SJCRH30 (cell line): ENCODE results near the gene TRIP10. TPM values are rescaled to one million over a fixed set of nuclear protein-coding genes. Genes with fewer than 3 reads are reported as not detected.
"Not testable (repeated sequence)": the region's sequence is repeated elsewhere in the genome, so short reads cannot be mapped to it uniquely, and the experiment has no call there.

Experiments used
- DNase-seq, 2 experiments: peaks; one replicate each; pipeline ENCODE4 v3.0.0-alpha.2; 2015 to 2020
- H3K27ac ChIP-seq: fragments of 250-450 bp; sonication (Bioruptor Pico); 2 replicates; pipeline ENCODE4 v1.5.1; 2020; ENCODE audit warnings: mild to moderate bottlenecking, moderate library complexity
- H3K27me3 ChIP-seq: fragments of 250-450 bp; sonication (Bioruptor Pico); 2 replicates; pipeline ENCODE4 v1.5.1; 2020; ENCODE audit warnings: mild to moderate bottlenecking, moderate library complexity
- H3K36me3 ChIP-seq: fragments of 250-450 bp; sonication (Bioruptor Pico); 2 replicates; pipeline ENCODE4 v1.5.1; 2020; ENCODE audit warnings: mild to moderate bottlenecking, moderate library complexity
- H3K4me1 ChIP-seq: fragments of 250-450 bp; sonication (Bioruptor Pico); 2 replicates; pipeline ENCODE4 v1.5.1; 2020; ENCODE audit warnings: mild to moderate bottlenecking, moderate library complexity
- H3K4me3 ChIP-seq: fragments of 250-450 bp; sonication (Bioruptor Pico); 2 replicates; pipeline ENCODE4 v1.5.1; 2020; ENCODE audit warnings: mild to moderate bottlenecking, moderate library complexity
- H3K9me3 ChIP-seq: fragments of 250-450 bp; sonication (Bioruptor Pico); replicated peaks from 2 replicates; pipeline ENCODE4 v1.5.1; 2020; ENCODE audit warnings: mild to moderate bottlenecking, moderate library complexity
- total RNA-seq: library from RNA; depleted of rRNA; stranded (reverse); fragments of >200 nt; shearing (Covaris generic); gene quantifications from 2 replicates; pipeline ENCODE4 v1.2.3, GENCODE V29; 2014

The TRIP10 gene
- total RNA-seq, 1 experiment from 2014 or later, result 40.5 TPM

DNA sequence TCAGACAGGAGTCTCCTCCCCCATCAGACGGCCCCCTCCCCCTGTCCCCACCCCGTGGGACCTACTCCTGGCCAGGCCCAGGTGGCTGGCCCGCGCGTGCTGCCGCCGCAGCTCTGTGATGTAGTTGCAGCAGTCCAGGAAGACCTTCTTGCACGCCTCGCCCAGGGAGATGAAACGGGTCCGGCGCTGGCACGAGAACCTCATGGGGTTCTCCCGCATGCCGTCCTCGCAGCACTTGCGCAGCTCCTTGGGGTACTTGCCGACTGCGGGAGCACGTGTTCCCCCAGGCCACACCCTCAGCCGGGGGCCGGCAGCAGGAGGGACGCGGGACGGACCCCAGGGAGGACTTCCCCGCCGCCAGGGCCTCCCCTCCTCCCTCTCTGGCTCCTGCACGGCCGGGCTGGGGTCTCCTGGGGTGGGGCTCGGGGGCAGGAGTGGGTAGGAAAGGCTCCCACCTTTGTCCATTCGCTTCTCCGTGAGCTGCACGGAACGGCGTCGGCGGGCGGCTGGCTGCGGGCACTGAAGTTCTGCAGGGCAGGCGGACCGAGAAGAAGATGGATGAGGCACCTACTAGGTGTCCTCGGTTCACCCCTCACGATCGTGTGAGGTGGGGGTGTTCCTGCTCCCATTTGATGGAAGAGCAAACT lies 32.3 kb upstream of the TRIP10 start:
- Histone ChIP-seq H3K4me1 (no peaks in the 10 kb centered on the region), H3K27ac (no peak overlapping the region), H3K36me3 (no peaks in the 10 kb centered on the region), H3K9me3 (no peaks in the 10 kb centered on the region), H3K27me3 (no peaks in the 10 kb centered on the region), H3K4me3 (no peak overlapping the region)
- no peak for DNase-seq

DNA sequence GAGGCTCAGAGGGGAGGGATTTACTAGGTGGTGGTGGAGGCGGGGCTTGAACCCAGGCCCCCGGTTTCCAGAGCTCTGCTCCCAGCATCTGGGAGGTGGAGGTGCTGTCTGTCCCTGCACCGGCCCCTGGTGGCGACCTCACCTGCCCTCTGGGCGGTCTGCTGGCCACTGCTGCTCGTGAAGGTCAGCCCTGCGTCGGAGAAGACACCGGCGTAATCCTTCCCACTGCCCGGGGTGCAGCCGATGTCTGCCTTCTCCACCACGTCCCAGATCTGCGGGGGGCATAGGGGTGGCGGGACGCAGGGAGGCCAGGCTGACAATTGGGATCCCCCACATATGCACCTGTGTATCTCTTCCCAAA lies 31.8 kb upstream of the TRIP10 start:
- Histone ChIP-seq H3K27me3 (no peaks in the 10 kb centered on the region), H3K36me3 (no peaks in the 10 kb centered on the region), H3K4me1 (no peaks in the 10 kb centered on the region), H3K27ac (no peak overlapping the region), H3K9me3 (no peaks in the 10 kb centered on the region), H3K4me3 (no peak overlapping the region)
- no peak for DNase-seq

DNA sequence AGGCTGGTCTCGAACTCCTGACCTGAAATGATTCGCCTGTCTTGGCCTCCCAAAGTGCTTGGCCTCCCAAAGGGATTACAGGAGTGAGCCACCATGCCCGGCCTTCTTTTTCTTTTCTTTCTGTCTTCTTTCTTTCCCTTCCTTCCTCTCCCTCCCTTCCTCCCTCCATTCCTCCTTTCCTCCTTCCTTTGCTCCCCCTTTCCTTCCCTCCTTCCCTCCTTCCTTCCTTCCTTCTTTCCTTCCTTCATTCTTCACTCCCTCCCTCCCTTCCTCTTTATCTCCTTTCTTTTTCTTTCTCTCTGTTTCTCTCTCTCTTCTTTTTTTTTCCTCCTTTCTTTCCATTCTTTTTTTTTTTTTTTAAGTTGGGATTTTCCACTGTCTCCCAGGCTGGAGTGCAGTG lies 31.1 kb upstream of the TRIP10 start:
- H3K36me3 ChIP-seq, result no peaks in the 10 kb centered on the region
- no peak overlapping the region for H3K27ac ChIP-seq
- H3K4me3 ChIP-seq, result no peak overlapping the region
- H3K9me3 ChIP-seq, result no peaks in the 10 kb centered on the region
- H3K4me1 ChIP-seq, result no peaks in the 10 kb centered on the region
- H3K27me3 ChIP-seq, result no peaks in the 10 kb centered on the region
- no peak for DNase-seq

DNA sequence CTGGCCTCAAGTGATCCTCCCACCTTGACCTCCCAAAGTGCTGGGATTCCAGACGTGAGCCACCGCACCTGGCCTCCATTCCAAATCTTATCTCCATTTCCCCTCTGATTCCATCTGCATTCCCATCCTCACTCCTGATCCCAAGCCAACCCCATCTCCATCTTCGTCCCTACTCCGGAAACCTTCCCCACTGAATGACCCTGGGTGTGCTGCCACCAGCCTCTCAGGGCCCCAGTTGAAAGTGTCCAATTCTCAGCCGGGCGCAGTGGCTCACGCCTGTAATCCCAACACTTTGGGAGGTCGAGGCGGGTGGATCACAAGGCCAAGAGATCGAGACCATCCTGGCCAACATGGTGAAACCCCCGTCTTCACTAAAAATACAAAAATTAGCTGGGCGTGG lies 30.6 kb upstream of the TRIP10 start:
- H3K9me3 ChIP-seq, H3K27ac ChIP-seq, DNase-seq, H3K27me3 ChIP-seq, H3K4me3 ChIP-seq, H3K4me1 ChIP-seq, H3K36me3 ChIP-seq: not testable (repeated sequence)

DNA sequence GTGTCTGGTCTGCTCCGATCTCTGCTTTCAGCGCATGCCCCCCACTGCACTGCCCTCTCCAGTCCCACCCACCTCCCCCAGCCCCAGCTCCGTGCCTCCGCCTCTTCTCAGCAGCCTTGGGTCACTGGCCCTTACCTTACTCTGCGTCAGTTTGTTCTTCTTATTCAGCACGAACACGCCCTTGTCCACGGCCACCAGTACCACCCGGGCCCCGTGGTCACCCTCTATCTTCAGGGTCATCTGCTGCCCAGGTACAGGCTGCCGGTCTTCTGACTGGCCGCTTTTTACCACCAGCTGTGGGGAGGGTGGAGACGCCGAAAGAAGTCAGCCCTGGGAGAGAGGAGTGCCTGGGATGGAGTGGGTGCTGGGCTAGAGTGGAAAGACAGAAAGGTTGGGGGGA lies 29.9 kb upstream of the TRIP10 start:
- Histone ChIP-seq H3K4me3 (no peak overlapping the region), H3K36me3 (no peaks in the 10 kb centered on the region), H3K4me1 (no peaks in the 10 kb centered on the region), H3K27me3 (no peaks in the 10 kb centered on the region), H3K27ac (no peak overlapping the region), H3K9me3 (no peaks in the 10 kb centered on the region)
- DNase-seq, result no peak

DNA sequence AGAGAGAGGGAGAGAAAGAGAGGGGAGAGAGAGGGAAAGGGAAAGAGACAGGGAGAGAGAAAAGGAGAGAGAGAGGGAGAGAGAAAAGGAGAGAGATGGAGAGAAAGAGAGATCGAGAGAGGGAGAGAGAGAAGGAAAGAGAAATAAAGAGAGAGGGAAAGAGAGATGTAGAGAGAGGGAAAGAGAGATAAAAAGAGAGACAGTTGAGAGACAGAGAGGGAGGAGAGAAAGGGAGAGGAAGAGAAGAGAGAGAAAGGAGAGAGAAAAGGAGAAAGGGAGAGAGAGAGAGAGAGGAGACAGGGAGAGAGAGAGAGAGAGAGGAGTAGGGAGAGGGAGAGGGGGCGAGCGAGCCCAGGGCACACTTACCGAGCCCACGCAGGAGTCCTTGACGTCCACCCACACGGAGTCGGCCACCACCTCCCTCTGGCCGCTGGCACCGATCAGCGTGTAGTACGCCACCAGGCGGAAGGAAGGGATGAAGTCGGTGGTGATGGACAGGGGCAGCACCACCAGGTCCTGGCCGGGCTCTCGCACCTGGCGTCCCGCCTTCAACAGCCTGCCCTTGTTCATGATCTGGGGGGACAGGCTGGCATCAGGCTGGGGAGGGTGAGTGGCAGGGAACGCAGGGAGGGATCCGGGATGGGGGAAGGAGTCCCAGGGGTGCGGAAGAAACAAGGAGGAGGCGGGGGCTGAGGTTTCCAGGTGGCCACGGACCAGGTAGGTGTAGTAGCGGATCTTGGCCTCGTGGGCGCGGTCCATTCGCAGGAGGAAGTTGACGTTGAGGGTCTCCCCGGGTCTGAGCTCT lies 29.0 kb upstream of the TRIP10 start:
- no peaks in the 10 kb centered on the region for H3K9me3 ChIP-seq
- H3K27ac ChIP-seq, result no peak overlapping the region
- H3K27me3 ChIP-seq, result no peaks in the 10 kb centered on the region
- H3K4me3 ChIP-seq, result no peak overlapping the region
- no peaks in the 10 kb centered on the region for H3K4me1 ChIP-seq
- no peaks in the 10 kb centered on the region for H3K36me3 ChIP-seq
- DNase-seq, result no peak

DNA sequence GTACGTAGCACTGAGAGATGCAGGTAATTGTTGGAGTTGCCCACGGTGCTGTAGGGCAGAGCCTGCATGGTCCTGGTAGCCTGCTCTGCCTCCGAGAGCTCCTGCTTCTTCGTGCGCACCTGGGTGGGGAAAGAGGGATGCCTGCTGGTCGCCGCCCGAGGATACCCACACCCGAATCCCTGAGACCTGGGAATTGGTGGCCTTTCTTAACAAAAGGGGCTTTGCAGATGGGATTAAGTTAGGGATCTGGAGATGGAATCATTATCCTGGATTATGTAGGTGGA lies 28.5 kb upstream of the TRIP10 start:
- no peak overlapping the region for H3K27ac ChIP-seq
- H3K27me3 ChIP-seq, result no peaks in the 10 kb centered on the region
- no peak overlapping the region for H3K4me3 ChIP-seq
- DNase-seq, result no peak
- no peaks in the 10 kb centered on the region for H3K36me3 ChIP-seq
- no peaks in the 10 kb centered on the region for H3K9me3 ChIP-seq
- no peaks in the 10 kb centered on the region for H3K4me1 ChIP-seq

DNA sequence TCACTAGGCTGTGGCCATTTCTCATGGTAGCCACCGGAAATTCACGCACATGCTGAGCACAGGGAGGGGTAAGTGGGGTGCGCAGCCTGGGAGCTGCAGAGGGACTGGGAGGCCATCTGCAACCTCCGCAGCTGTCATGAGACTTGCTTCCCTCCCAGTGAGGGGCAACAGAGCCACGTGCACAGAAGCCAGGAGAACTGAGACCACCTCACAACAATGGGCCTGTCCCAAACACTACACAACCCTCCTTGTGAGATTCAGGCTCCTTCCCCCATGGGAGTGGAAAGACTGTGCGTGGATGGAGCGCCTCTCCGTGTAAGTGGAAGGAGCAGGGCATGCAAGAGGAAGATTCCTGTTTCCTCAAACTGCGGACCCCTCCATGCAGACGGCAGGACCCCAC lies 27.9 kb upstream of the TRIP10 start:
- no peaks in the 10 kb centered on the region for H3K9me3 ChIP-seq
- H3K36me3 ChIP-seq, result no peaks in the 10 kb centered on the region
- DNase-seq, result no peak
- H3K27me3 ChIP-seq, result no peaks in the 10 kb centered on the region
- no peaks in the 10 kb centered on the region for H3K4me1 ChIP-seq
- H3K4me3 ChIP-seq, result no peak overlapping the region
- H3K27ac ChIP-seq, result no peak overlapping the region

DNA sequence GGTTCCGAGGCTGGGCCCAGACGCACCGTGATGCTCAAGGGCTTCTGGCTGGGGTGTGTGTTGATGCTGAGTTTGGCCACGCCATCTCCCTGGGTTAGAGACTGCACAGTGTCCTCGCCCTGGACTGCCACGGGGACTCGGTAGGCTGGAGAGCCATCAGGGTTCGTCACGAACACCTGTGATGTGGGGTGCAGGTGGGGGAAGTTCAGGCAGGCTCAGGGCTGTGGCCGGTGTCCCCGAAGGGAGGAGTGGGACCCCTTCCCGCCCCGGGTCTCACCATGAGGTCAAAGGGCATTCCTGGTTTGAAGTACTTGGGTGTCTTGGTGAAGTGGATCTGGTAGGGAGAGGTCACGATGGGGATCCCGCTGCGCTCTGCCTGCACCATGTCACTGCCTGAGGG lies 27.2 kb upstream of the TRIP10 start:
- H3K4me1 ChIP-seq, result no peaks in the 10 kb centered on the region

DNA sequence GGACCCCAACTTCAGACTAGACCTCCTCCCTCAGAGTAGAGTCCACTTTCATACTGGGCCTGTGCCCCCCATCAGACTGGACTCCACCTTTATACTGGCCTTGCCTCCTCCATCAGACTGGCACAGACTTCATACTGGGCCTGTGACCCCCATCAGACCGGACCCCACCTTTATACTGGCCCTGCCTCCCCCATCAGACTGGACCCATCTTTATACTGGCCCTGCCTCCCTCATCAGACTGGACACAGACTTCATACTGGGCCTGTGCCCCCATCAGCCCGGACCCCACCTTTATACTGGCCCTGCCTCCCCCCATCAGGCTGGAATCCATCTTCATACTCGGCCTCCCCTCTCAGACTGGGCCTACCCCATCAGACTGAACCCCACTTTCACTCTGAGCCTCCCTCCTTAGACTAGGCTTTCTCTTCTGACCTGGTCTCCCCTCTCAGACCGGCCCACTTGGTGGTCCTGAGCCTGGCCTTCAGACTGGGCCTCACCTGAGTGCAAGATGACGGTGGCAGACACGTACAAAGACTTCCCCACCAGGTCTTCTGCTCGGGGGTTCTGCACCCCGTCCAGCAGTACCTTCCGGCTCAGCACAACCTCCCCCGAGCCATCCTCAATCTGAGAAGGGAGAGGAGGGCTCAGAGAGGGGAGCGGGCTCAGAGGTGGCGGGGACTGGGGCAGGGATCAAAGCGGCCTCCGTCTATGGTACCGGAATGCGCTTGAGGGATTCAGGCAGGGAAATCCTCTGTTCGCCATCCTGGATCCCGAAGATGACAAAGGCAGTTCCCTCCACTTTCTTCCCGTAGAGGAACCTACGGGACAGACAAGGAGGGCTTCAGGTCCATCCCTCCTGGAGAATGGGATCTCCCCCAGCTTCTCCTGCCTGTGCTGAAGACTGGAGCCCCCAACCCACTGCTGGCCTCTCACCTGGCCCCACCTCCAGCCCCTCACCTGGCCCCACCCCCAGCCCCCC lies 26.5 kb upstream of the TRIP10 start:
- DNase-seq, result no peak
- Histone ChIP-seq H3K27ac (no peak overlapping the region), H3K36me3 (no peaks in the 10 kb centered on the region), H3K4me3 (no peak overlapping the region), H3K27me3 (no peaks in the 10 kb centered on the region), H3K9me3 (no peaks in the 10 kb centered on the region), H3K4me1 (no peaks in the 10 kb centered on the region)

More for the DNA sequence above, 27.2 kb upstream of the TRIP10 start:
- Histone ChIP-seq H3K27ac (no peak overlapping the region), H3K4me3 (no peak overlapping the region), H3K9me3 (no peaks in the 10 kb centered on the region), H3K36me3 (no peaks in the 10 kb centered on the region), H3K27me3 (no peaks in the 10 kb centered on the region)
- no peak for DNase-seq

DNA sequence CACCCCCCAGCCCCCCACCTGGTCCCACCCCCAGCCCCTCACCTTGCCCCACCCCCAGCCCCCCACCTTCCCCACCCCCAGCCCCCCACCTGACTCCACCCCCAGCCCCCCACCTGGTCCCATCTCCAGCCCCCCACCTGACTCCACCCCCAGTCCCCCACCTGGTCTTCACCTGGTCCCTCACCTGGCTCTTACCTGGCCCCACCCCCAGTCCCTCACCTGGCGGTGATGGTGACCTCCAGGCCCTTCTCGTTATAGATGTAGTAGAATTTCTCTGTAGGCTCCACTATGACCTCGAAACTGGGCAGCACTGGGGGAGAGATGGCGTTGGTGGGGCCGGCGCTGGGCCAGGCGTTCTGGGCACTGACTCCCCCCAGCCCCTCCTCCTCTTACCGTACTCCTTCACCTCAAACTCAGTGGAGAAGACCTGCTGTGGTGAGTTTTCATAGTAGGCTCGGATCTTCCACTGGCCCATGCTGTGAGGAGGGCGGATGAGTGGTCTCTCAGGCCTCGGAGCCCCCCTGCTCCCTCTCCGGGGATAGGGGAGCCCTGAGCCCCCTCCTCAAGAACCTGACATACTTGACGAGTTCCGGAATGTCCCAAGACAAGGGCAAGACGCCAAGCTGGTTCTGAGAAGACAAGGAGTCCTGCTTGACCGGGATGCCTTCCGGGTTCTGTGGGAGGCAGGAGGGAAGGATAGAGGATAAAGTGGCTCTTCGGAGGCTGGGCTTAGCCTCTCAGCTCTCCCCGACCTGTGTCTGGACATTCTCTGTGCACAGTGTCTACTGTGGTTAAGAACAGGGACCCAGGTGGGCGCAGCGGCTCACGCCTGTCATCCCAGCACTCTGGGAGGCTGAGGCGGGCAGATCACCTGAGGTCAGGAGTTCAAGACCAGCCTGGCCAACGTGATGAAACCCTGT lies 25.4 kb upstream of the TRIP10 start:
- no peaks in the 10 kb centered on the region for H3K9me3 ChIP-seq
- DNase-seq, result no peak
- H3K4me1 ChIP-seq, result no peaks in the 10 kb centered on the region
- H3K36me3 ChIP-seq, result no peaks in the 10 kb centered on the region
- no peak overlapping the region for H3K4me3 ChIP-seq
- H3K27ac ChIP-seq, result no peak overlapping the region
- no peaks in the 10 kb centered on the region for H3K27me3 ChIP-seq

DNA sequence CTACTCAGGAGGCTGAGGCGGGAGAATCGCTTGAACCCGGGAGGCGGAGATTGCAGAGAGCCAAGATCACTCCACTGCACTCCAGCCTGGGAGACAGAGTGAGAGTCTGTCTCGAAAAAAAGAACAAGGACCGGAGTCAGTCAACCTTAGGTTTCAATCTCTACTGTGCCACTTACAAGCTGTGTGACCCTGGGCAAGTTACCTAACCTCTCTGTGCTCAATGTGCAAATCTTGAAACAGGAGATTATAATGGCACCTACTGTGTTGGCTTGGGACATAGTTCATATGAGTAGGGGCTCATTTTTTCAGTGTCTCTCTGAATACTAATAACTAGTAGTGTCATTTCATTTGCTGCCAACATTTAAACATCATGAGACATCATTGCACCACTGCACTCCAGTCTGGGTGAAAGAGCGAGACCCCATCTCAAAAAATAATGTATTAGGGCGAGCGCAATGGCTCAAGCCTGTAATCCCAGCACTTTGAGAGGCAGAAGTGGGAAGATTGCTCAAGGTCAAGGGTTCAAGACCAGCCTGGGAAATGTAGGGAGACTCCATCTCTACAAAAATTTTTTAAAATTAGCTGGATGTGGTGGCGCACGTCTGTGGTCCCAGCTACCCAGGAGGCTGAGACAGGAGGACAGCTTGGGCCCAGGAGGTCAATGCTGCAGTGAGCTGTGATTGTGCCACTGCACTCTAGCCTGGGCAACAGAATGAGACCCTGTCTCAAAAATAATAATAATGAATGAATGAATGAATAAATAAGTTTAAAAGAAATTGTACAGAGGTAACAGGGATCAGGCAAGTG lies 24.5 kb upstream of the TRIP10 start:
- Histone ChIP-seq H3K9me3 (no peaks in the 10 kb centered on the region), H3K36me3 (no peaks in the 10 kb centered on the region)
- no peak for DNase-seq

DNA sequence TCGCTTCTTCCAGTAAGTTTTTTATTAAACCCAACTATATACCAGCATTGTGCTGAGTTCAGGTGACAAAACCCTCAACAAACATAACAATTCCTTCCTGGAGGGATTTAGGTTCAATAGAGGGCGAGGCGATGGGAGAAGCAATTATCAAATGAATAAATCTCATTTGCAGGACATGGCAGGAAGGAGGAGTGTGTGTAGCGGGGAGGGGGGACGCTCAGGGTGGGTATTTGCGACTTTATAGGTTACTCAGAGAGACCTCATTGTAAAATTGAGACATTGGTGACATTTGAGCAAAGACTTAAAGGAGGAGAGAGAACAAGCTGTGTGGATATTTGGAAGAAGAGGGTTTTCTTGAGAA lies 22.9 kb upstream of the TRIP10 start:
- no peak for DNase-seq
- Histone ChIP-seq H3K4me1 (no peaks in the 10 kb centered on the region), H3K27me3 (0 out of 2 replicates have a peak, but pooled peaks cover 4% of the 10 kb centered on the region), H3K4me3 (no peak overlapping the region), H3K36me3 (no peaks in the 10 kb centered on the region), H3K9me3 (no peaks in the 10 kb centered on the region), H3K27ac (no peak overlapping the region)

More for the DNA sequence above, 24.5 kb upstream of the TRIP10 start:
- no peaks in the 10 kb centered on the region for H3K27me3 ChIP-seq
- no peak overlapping the region for H3K27ac ChIP-seq
- H3K4me3 ChIP-seq, result no peak overlapping the region
- no peaks in the 10 kb centered on the region for H3K4me1 ChIP-seq

DNA sequence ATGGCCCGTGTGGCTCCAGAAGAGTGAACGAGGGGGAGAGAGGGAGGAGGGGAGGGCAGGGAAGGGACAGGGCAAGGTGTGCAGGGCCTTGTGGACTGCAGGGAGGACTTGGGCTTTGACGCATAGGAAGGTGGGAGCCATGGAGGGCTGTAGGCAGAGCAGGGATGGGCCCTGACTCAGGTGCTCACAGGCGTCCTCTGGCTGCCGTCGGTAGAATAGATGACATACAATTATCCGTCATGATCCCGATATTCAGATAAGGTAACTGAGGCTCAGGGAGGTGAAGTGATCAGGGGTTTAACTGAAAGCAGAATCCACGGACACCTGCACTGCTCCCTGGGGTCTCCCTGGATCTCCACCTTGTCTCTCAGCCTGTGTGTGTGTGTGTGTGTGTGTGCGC lies 22.4 kb upstream of the TRIP10 start:
- Histone ChIP-seq H3K36me3 (no peaks in the 10 kb centered on the region), H3K27me3 (0 out of 2 replicates have a peak, but pooled peaks cover 4% of the 10 kb centered on the region), H3K9me3 (no peaks in the 10 kb centered on the region), H3K4me1 (no peaks in the 10 kb centered on the region), H3K27ac (no peak overlapping the region), H3K4me3 (no peak overlapping the region)
- no peak for DNase-seq
